HCT116 (cell line): ENCODE results near the gene COX20. TPM values are rescaled to one million over a fixed set of nuclear protein-coding genes. Genes with fewer than 3 reads are reported as not detected.
A peak's percentile ranks its signal among the peaks of the same experiment; 100 is the strongest.

Source experiments
- ATAC-seq: fragments of 200-7000 bp; cut with Tn5 transposase; 2 replicates; pipeline ENCODE4 v1.9.1; 2020; ENCODE audit warnings: mild to moderate bottlenecking, moderate library complexity
- BruUV-seq: library from RNA; stranded (reverse); fragments of 400-500 nt; replicated peaks from 2 replicates; lab custom pipeline; 2021; lab: Mats Ljungman, UMichigan
- CTCF ChIA-PET: fragments of 300-600 bp; sonication (Branson Sonifier 250); formaldehyde crosslinking; loops from one replicate; lab custom pipeline; 2021; ENCODE audit warnings: antibody characterized with exemption; lab: Charles Lee
- POLR2A ChIA-PET: fragments of 300-600, 350-600 bp; sonication (Branson Sonifier 250); formaldehyde crosslinking; loops from one replicate; lab custom pipeline; 2021; ENCODE audit warnings: antibody characterized with exemption; lab: Charles Lee
- RAD21 ChIA-PET, 2 experiments: fragments of 300-600 bp; sonication (Branson Sonifier 250); formaldehyde crosslinking; loops; one replicate each; lab custom pipeline; 2023; ENCODE audit warnings: low total read pairs in 2 of 2; ENCODE audit not compliant: uncharacterized antibody in 2 of 2, unreplicated experiment in 2 of 2, low non-redundant PET in 1 of 2; lab: Charles Lee
- DNase-seq: peaks from one replicate; pipeline ENCODE4 v3.0.0-alpha.2; 2010; ENCODE audit warnings: low read depth, low spot score
- H2AFZ ChIP-seq: fragments of 200-600 bp; shearing (Covaris generic), sonication (generic); 2 replicates; pipeline ENCODE4 v1.6.1; 2017; ENCODE audit warnings: low read depth, mixed run types, mixed read lengths, antibody characterized with exemption, low read length; ENCODE audit not compliant: poor library complexity, severe bottlenecking
- H3K27ac ChIP-seq: 2 replicates; pipeline ENCODE4 v1.5.1; 2012; ENCODE audit warnings: low read depth, low read length
- H3K27me3 ChIP-seq: fragments of 200-600 bp; sonication (generic); 2 replicates; pipeline ENCODE4 v1.6.1; 2016; ENCODE audit warnings: mixed run types, low read length, mixed read lengths; ENCODE audit not compliant: insufficient read depth
- H3K36me3 ChIP-seq, 2 experiments: fragments of 200-500 bp in 1 of 2; fragments of 200-600 bp in 1 of 2; sonication (Bioruptor generic) in 1 of 2; sonication (generic) in 1 of 2; 2 replicates each; pipeline versions ENCODE4 v1.5.1 to v1.6.1; 2014 to 2016; ENCODE audit warnings: low read length in 2 of 2, inconsistent platforms in 1 of 2, mixed read lengths in 1 of 2, mixed run types in 1 of 2; ENCODE audit not compliant: insufficient read depth in 2 of 2, control insufficient read depth in 1 of 2
- H3K4me1 ChIP-seq, 2 experiments: fragments of 200-600 bp in 1 of 2; sonication (generic) in 1 of 2; 2 replicates each; pipeline versions ENCODE4 v1.5.1 to v1.6.1; 2012 to 2017; ENCODE audit warnings: low read length in 2 of 2, inconsistent platforms in 1 of 2, mild to moderate bottlenecking in 1 of 2, mixed read lengths in 1 of 2, mixed run types in 1 of 2, moderate library complexity in 1 of 2; ENCODE audit not compliant: insufficient read depth in 2 of 2, control insufficient read depth in 1 of 2
- H3K4me2 ChIP-seq: fragments of 200-600 bp; sonication (generic); 2 replicates; pipeline ENCODE4 v1.6.1; 2017; ENCODE audit warnings: mixed run types, low read length, mixed read lengths
- H3K4me3 ChIP-seq, 2 experiments: fragments of 200-600 bp in 1 of 2; sonication (generic) in 1 of 2; replicated peaks in 1 of 2; 2 replicates each; pipeline ENCODE4 v1.5.1; 2011 to 2016; ENCODE audit warnings: low read length in 2 of 2, control low read depth in 1 of 2, low read depth in 1 of 2, mild to moderate bottlenecking in 1 of 2, mixed read lengths in 1 of 2, mixed run types in 1 of 2
- H3K79me2 ChIP-seq: fragments of 200-600 bp; sonication (generic); 2 replicates; pipeline ENCODE4 v1.6.1; 2017; ENCODE audit warnings: mild to moderate bottlenecking, mixed run types, low read length, moderate library complexity, mixed read lengths; ENCODE audit not compliant: insufficient read depth
- H3K9ac ChIP-seq: fragments of 200-600 bp; sonication (generic); 2 replicates; pipeline ENCODE4 v1.6.1; 2016; ENCODE audit warnings: low read length, mixed read lengths
- H3K9me2 ChIP-seq: fragments of 200-600 bp; sonication (generic), shearing (Covaris generic); 2 replicates; pipeline ENCODE4 v1.6.1; 2017; ENCODE audit warnings: mixed run types, mild to moderate bottlenecking, moderate library complexity; ENCODE audit not compliant: insufficient read depth
- H3K9me3 ChIP-seq, 2 experiments: fragments of 200-500 bp in 1 of 2; fragments of 200-600 bp in 1 of 2; sonication (Bioruptor generic) in 1 of 2; sonication (generic) in 1 of 2; 2 replicates each; pipeline ENCODE4 v1.6.1; 2014 to 2017; ENCODE audit warnings: low read length in 2 of 2, mixed read lengths in 2 of 2, inconsistent platforms in 1 of 2, low read depth in 1 of 2, mild to moderate bottlenecking in 1 of 2, mixed run types in 1 of 2, moderate library complexity in 1 of 2; ENCODE audit not compliant: control insufficient read depth in 1 of 2, insufficient read depth in 1 of 2
- H4K20me1 ChIP-seq: fragments of 200-600 bp; sonication (generic), shearing (Covaris generic); 2 replicates; pipeline ENCODE4 v1.6.1; 2017; ENCODE audit warnings: mixed run types, mild to moderate bottlenecking, moderate library complexity; ENCODE audit not compliant: insufficient read depth
- CBX3 ChIP-seq: IDR thresholded peaks from 2 replicates; pipeline ENCODE4 v1.6.1; 2012; ENCODE audit warnings: low read depth
- CTCF ChIP-seq, 3 experiments: fragments of 200-600 bp in 1 of 3; sonication (generic) in 1 of 3; IDR thresholded peaks in 2 of 3; conservative IDR thresholded peaks in 1 of 3; 2 replicates each; pipeline ENCODE4 v1.5.1; 2012 to 2017; ENCODE audit warnings: low read depth in 2 of 3, low read length in 2 of 3, antibody characterized with exemption in 1 of 3, borderline replicate concordance in 1 of 3, control low read depth in 1 of 3, mild to moderate bottlenecking in 1 of 3, mixed read lengths in 1 of 3, mixed run types in 1 of 3, moderate library complexity in 1 of 3; ENCODE audit not compliant: insufficient read depth in 1 of 3
- EGR1 ChIP-seq: IDR thresholded peaks from 2 replicates; pipeline ENCODE4 v1.6.1; 2012; ENCODE audit warnings: low read depth
- ELF1 ChIP-seq: IDR thresholded peaks from 2 replicates; pipeline ENCODE4 v1.6.1; 2012; ENCODE audit warnings: low read depth, borderline replicate concordance
- JUND ChIP-seq: IDR thresholded peaks from 2 replicates; pipeline ENCODE4 v1.6.1; 2012
- SIN3A ChIP-seq: IDR thresholded peaks from 2 replicates; pipeline ENCODE4 v1.6.1; 2012; ENCODE audit warnings: low read depth
- SP1 ChIP-seq: IDR thresholded peaks from 2 replicates; pipeline ENCODE4 v1.6.1; 2012; ENCODE audit warnings: low read depth
- TCF7L2 ChIP-seq: IDR thresholded peaks from 2 replicates; pipeline ENCODE4 v1.7.0; 2011; ENCODE audit warnings: borderline replicate concordance, inconsistent platforms; ENCODE audit not compliant: insufficient read depth, insufficient read length; ENCODE audit errors: extremely low read depth
- YY1 ChIP-seq: IDR thresholded peaks from 2 replicates; pipeline ENCODE4 v1.6.1; 2011; ENCODE audit warnings: low read length, low read depth, moderate library complexity, mild to moderate bottlenecking; ENCODE audit not compliant: insufficient replicate concordance; ENCODE audit errors: extremely low read depth
- intact Hi-C: fragments of 100-400 bp; cut with micrococcal nuclease; formaldehyde crosslinking; loops from 2 replicates; pipeline ENCODE4 v1.10.0; 2022
- total RNA-seq: library from RNA; stranded (reverse); gene quantifications from one replicate; pipeline ENCODE4 v1.2.1, GENCODE V29; 2021; ENCODE audit not compliant: unreplicated experiment

COX20 gene
- total RNA-seq, 1 experiment from 2014 or later, result 48.1 TPM

DNA sequence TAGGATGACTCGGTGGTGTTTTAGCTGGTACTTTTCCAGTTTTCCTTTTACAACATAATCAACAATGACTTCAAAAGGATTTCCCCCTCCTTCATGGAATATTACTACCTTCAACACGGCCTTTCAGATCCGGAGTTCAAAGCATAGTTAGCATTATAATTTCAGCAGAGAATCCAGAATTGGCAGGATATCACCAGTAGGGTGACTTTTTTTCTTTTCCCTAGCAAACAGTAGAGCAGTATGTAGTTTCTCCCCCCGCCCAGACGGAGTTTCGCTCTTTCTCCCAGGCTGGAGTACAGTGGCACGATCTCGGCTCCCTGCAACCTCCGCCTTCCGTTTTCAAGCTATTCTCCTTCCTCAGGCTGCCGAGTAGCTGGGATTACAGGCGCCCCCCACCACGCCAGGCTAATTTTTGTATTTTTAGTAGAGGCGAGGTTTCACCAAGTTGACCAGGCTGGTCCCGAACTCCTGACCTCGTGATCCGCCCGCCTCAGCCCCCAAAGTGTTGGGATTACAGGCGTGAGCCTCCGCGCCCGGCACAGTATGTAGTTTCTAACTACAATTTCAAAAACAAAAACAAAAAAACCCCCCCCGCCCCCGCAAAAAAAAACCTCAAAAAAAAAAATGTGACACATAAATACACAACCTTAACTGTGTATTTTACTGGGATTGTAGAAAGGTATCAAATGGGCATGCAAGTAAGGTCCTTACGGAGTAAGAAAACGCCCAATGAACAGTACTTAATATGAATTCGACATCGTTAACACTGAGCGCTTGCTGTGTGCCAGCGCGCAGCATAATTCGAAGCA is 1.5 kb upstream of the COX20 start:
- Histone ChIP-seq H4K20me1 (no peaks in the 10 kb centered on the region; the same call in 1 of the 2 replicates), H3K27me3 (no peaks in the 10 kb centered on the region), H3K36me3 (0 out of 4 replicates have a peak, but pooled peaks cover 0 to 7% of the 10 kb centered on the region in 2 experiments), H3K79me2 (peaks cover 34% of the 10 kb centered on the region), H3K27ac (peak overlapping the region; percentile 89), H3K9me3 (no peaks in the 10 kb centered on the region), H3K4me3 (peak overlapping the region; percentile 88 to 91), H3K4me1 (peaks cover 19 to 67% of the 10 kb centered on the region in 2 experiments), H3K9me2 (no peaks in the 10 kb centered on the region), H2AFZ (peak overlapping the region; percentile 2), H3K9ac (peak overlapping the region; percentile 94), H3K4me2 (peak overlapping the region; percentile 86)
- intact Hi-C loops, result loop anchor here (2.0 to 10.0 kb wide), 3 partner anchors 137 to 1321 kb away; partner anchors contain the start of gene DESI2
- DNase-seq, result peak; percentile 80
- RAD21 ChIA-PET, result interaction anchor here (0.8 to 1.0 kb wide), 2 partner anchors 29 to 32 kb away, joined by 3 to 4 read pairs; no protein-coding TSS in a partner anchor
- ATAC-seq, result peak; percentile 41
- CTCF ChIA-PET, result interaction anchor here (0.9 to 1.0 kb wide), 2 partner anchors 209 to 230 kb away, joined by 3 to 4 read pairs; no protein-coding TSS in a partner anchor
- no TSS peak for BruUV-seq
- peak; percentile 77 for TF ChIP-seq EGR1
- TF ChIP-seq CTCF (IDR thresholded peaks at IDR 0.05 in 2 of 3, conservative IDR thresholded peaks at IDR 0.05 in 1 of 3; ENCODE audit: borderline replicate concordance in 1 of 3, insufficient read depth in 1 of 3, low read depth in 2 of 3, low read length in 2 of 3), result peak in 2 of 3 experiments; percentile 13 to 23; a peak in 2 of 6 replicates
- peak; percentile 51; the same call in 1 of the 2 replicates for TF ChIP-seq JUND
- no peak for TF ChIP-seq ELF1
- TF ChIP-seq CBX3, result peak; percentile 32; the same call in 1 of the 2 replicates
- peak; percentile 94 for TF ChIP-seq TCF7L2
- TF ChIP-seq SIN3A, result 0 out of 2 replicates have a peak, but pooled peaks have one; percentile 56
- TF ChIP-seq YY1, result no peak
- peak; percentile 82 for TF ChIP-seq SP1
- POLR2A ChIA-PET, result interaction anchor here (1.0 to 2.5 kb wide), 3 partner anchors 27 to 208 kb away, joined by 3 to 7 read pairs (median 4); no protein-coding TSS in a partner anchor
